ENCODE measurements around the gene TACC3.
A peak's percentile ranks its signal among the peaks of the same experiment; 100 is the strongest.

TACC3 gene

DNA sequence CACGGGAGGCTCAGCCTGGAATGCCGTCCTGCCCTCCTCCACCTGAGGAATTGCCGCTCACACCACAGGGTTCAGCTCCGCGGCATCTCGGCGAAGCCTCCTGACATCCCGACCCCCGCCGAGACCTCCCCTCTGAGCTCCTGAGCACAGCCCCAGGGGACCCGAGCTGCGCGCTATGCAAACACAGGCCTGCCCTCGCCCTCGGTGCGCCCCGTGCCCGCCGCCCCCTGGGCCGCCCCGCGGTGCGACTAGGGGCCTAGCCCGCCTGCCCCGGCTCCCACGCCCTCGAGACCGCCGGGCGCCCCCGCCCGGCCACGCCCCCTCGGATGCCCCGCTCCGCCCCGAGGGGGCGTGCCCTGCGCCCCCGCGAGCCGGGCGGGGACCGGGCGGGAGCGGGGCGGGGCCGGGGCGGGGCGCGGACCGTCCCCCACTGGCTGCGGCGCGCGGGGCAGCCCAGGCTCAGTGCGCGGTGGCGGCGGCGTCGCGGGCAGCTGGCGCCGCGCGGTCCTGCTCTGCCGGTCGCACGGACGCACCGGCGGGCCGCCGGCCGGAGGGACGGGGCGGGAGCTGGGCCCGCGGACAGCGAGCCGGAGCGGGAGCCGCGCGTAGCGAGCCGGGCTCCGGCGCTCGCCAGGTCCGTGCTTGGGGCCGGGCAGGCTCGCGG is 71.6 kb downstream of the TACC3 start, which contains the start of gene FGFR3:
Gene FGFR3, plus strand, starts transcription at position 462 of the 664 bp plus-strand sequence. CDS start 642 bp downstream, outside the sequence.
- Histone ChIP-seq H3K4me1 (ENCODE audit: control insufficient read depth, insufficient read depth, low read length, poor library complexity, severe bottlenecking) (peaks cover 16% of the 10 kb centered on the region), H3K4me3 (ENCODE audit: insufficient read depth, low read depth, low read length, poor library complexity, severe bottlenecking) (peak within 1 kb of the TSS; percentile 48), H3K9me3 (ENCODE audit: control insufficient read depth, low read length) (no peaks in the 10 kb centered on the region), H3K27me3 (replicated peaks; ENCODE audit: control insufficient read depth, insufficient read depth, low read length, poor library complexity, severe bottlenecking) (peaks cover 30% of the 10 kb centered on the region), H3K27ac (ENCODE audit: insufficient read depth, low read length, poor library complexity, severe bottlenecking) (no peak within 1 kb of the TSS), H3K36me3 (ENCODE audit: control insufficient read depth, insufficient read depth, low read length) (no peaks in the 10 kb centered on the region)
- peak in 1 of 3 donors; percentile 6 for DNase-seq

DNA sequence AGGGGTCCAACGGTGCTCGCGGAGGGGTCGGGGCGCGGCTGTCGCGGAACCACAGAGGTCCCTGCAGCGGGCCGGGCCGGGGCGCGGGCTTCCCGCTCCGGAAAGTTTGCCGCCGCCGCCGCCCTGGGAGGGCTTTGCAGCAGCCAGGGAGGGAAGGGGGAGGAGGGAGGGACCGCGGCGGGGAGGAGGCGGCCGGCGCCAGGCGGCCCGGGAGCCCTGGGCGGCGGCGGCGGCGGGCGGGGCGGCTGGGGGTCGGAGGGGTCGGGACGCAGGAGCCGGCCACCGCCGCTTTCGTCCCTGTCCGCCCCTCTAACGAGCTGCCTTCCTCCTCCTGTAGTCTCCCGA is 72.1 kb downstream of the TACC3 start:
- Histone ChIP-seq H3K27ac (ENCODE audit: insufficient read depth, low read length, poor library complexity, severe bottlenecking) (no peak overlapping the region), H3K27me3 (replicated peaks; ENCODE audit: control insufficient read depth, insufficient read depth, low read length, poor library complexity, severe bottlenecking) (peaks cover 30% of the 10 kb centered on the region), H3K4me3 (ENCODE audit: insufficient read depth, low read depth, low read length, poor library complexity, severe bottlenecking) (peak overlapping the region; percentile 39), H3K36me3 (ENCODE audit: control insufficient read depth, insufficient read depth, low read length) (no peaks in the 10 kb centered on the region), H3K4me1 (ENCODE audit: control insufficient read depth, insufficient read depth, low read length, poor library complexity, severe bottlenecking) (peaks cover 16% of the 10 kb centered on the region), H3K9me3 (ENCODE audit: control insufficient read depth, low read length) (no peaks in the 10 kb centered on the region)
- DNase-seq, result peak in 2 of 3 donors; percentile 14 to 17

DNA sequence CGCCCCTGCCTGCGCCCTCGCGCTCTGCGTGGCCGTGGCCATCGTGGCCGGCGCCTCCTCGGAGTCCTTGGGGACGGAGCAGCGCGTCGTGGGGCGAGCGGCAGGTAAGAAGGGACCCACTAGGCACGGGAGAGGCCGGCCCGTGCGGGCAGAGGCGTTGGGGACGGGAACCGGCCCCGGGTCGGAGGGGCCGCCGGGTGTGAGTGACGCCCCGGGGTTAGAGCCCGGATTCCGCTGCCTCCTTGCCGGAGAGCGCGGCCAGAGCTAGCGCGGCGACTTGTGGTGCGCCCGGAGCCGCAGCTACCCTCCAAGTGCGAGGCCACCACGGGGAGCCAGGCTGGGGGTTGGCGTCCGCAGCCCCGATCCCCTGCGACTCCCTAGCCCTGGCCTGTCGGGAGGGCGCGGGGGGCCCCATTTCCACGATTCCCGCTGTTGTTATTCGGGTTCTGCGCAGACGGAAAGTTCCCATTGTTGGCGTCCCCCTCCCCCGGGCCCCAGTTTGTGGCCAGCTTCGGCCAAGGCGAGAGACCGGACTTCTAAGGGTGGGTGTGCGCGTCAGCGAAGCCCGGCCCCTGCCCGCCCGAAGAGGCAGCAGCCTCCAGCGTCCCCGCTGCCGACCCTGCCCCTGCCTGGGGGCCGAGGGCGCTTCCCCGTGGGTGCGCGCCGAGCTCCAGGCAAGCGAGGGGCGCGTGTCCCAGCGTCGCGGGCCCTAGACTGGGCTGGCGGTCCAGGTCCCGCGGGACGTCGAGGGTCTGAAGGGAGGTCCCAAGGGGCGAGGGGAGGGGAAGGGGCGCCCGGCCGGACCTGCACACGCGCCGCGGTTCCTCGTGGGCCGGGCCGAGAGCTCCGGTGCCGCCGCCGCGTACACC is 72.9 kb downstream of the TACC3 start:
- no peaks in the 10 kb centered on the region for H3K9me3 ChIP-seq (ENCODE audit: control insufficient read depth, low read length)
- peak overlapping the region; percentile 48 for H3K4me3 ChIP-seq (ENCODE audit: insufficient read depth, low read depth, low read length, poor library complexity, severe bottlenecking)
- no peaks in the 10 kb centered on the region for H3K36me3 ChIP-seq (ENCODE audit: control insufficient read depth, insufficient read depth, low read length)
- no peak for DNase-seq
- H3K4me1 ChIP-seq (ENCODE audit: control insufficient read depth, insufficient read depth, low read length, poor library complexity, severe bottlenecking), result peaks cover 16% of the 10 kb centered on the region
- peaks cover 30% of the 10 kb centered on the region for H3K27me3 ChIP-seq (replicated peaks; ENCODE audit: control insufficient read depth, insufficient read depth, low read length, poor library complexity, severe bottlenecking)
- no peak overlapping the region for H3K27ac ChIP-seq (ENCODE audit: insufficient read depth, low read length, poor library complexity, severe bottlenecking)
